ENCODE results near the gene PEX11A.

Gene PEX11A

GRCh38 chr15:89677381-89677780, 13.2 kb downstream of the PEX11A start:
- POLR2A ChIA-PET = interaction anchor here (0.6 kb wide), 1 partner anchor 217 kb away, joined by 3 read pairs; the partner anchor contains the start of gene AP3S2

GRCh38 chr15:89675606-89676005, 14.9 kb downstream of the PEX11A start:
- ChIA-PET CTCF (no interaction called here), POLR2A (interaction anchor here (0.6 to 1.0 kb wide), 2 partner anchors 10 kb away, joined by 3 read pairs; no protein-coding TSS in a partner anchor)
- DNase-seq (ENCODE audit: extremely low spot score) = no peak
- TF ChIP-seq FOXK2 (IDR thresholded peaks at IDR 0.05) (no peak), SP1 (IDR thresholded peaks at IDR 0.05) (no peak), ARNT (IDR thresholded peaks at IDR 0.05) (no peak), PKNOX1 (IDR thresholded peaks at IDR 0.05) (no peak), ELF4 (IDR thresholded peaks at IDR 0.05) (no peak), ZNF384 (IDR thresholded peaks at IDR 0.05) (no peak), CTBP1 (IDR thresholded peaks at IDR 0.05; ENCODE audit: borderline replicate concordance) (no peak), LEF1 (IDR thresholded peaks at IDR 0.05; ENCODE audit: borderline replicate concordance) (no peak), FOXA1 (IDR thresholded peaks at IDR 0.05) (no peak), HDGF (IDR thresholded peaks at IDR 0.05; ENCODE audit: borderline replicate concordance) (no peak), SUZ12 (IDR thresholded peaks at IDR 0.05) (no peak), FOXM1 (IDR thresholded peaks at IDR 0.05; ENCODE audit: borderline replicate concordance) (no peak), TARDBP (IDR thresholded peaks at IDR 0.05) (no peak), BHLHE40 (IDR thresholded peaks at IDR 0.05; ENCODE audit: borderline replicate concordance) (no peak), L3MBTL2 (conservative IDR thresholded peaks at IDR 0.05) (no peak), NFRKB (IDR thresholded peaks at IDR 0.05) (no peak)

More at GRCh38 chr15:89677381-89677780, 13.2 kb downstream of the PEX11A start:
- CTCF ChIA-PET = no interaction called here
- DNase-seq (ENCODE audit: extremely low spot score) = no peak
- TF ChIP-seq FOXM1 (IDR thresholded peaks at IDR 0.05; ENCODE audit: borderline replicate concordance) (no peak), ELF4 (IDR thresholded peaks at IDR 0.05) (no peak)

- no peak for TF ChIP-seq SP1 (IDR thresholded peaks at IDR 0.05)
- TF ChIP-seq SUZ12 (IDR thresholded peaks at IDR 0.05) = no peak
- TF ChIP-seq BHLHE40 (IDR thresholded peaks at IDR 0.05; ENCODE audit: borderline replicate concordance) = no peak
- no peak for TF ChIP-seq ELF4 (IDR thresholded peaks at IDR 0.05)
- TF ChIP-seq TARDBP (IDR thresholded peaks at IDR 0.05) = no peak
- no peak for TF ChIP-seq HDGF (IDR thresholded peaks at IDR 0.05; ENCODE audit: borderline replicate concordance)
- TF ChIP-seq CTBP1 (IDR thresholded peaks at IDR 0.05; ENCODE audit: borderline replicate concordance) = no peak
- no peak for TF ChIP-seq FOXA1 (IDR thresholded peaks at IDR 0.05)
- TF ChIP-seq ZNF384 (IDR thresholded peaks at IDR 0.05) = no peak
- no peak for TF ChIP-seq L3MBTL2 (conservative IDR thresholded peaks at IDR 0.05)
- TF ChIP-seq LEF1 (IDR thresholded peaks at IDR 0.05; ENCODE audit: borderline replicate concordance) = no peak
- no peak for TF ChIP-seq PKNOX1 (IDR thresholded peaks at IDR 0.05)
- no peak for TF ChIP-seq FOXK2 (IDR thresholded peaks at IDR 0.05)
- TF ChIP-seq NFRKB (IDR thresholded peaks at IDR 0.05) = no peak
- TF ChIP-seq FOXM1 (IDR thresholded peaks at IDR 0.05; ENCODE audit: borderline replicate concordance) = no peak
- TF ChIP-seq ARNT (IDR thresholded peaks at IDR 0.05) = no peak
- CTCF ChIA-PET = interaction anchor here (0.7 to 2.1 kb wide), 3 partner anchors 10 to 127 kb away, joined by 3 to 7 read pairs (median 4); no protein-coding TSS in a partner anchor
- no peak for DNase-seq (ENCODE audit: extremely low spot score)
- POLR2A ChIA-PET = interaction anchor here (0.9 to 1.0 kb wide), 2 partner anchors 8 to 11 kb away, joined by 3 read pairs; no protein-coding TSS in a partner anchor
These were observed 16.0 kb downstream of the PEX11A start for GRCh38 chr15:89674526-89674925.

- TF ChIP-seq NFRKB (IDR thresholded peaks at IDR 0.05) (no peak), PKNOX1 (IDR thresholded peaks at IDR 0.05) (peak; percentile 73)
- DNase-seq (ENCODE audit: extremely low spot score) = peak; percentile 87
- CTCF ChIA-PET = interaction anchor here (0.6 to 2.4 kb wide), 7 partner anchors 9 to 202 kb away, joined by 3 to 17 read pairs (median 6); no protein-coding TSS in a partner anchor
- POLR2A ChIA-PET = interaction anchor here (1.0 kb wide), 2 partner anchors 10 to 67 kb away, joined by 4 read pairs; no protein-coding TSS in a partner anchor
These were observed 17.4 kb downstream of the PEX11A start for GRCh38 chr15:89673165-89673512.

- ChIA-PET CTCF (interaction anchor here (0.6 to 2.4 kb wide), 7 partner anchors 8 to 202 kb away, joined by 3 to 17 read pairs (median 6); no protein-coding TSS in a partner anchor), POLR2A (interaction anchor here (1.0 to 1.4 kb wide), 3 partner anchors 10 to 68 kb away, joined by 3 to 4 read pairs (median 4); no protein-coding TSS in a partner anchor)
- no peak for DNase-seq (ENCODE audit: extremely low spot score)
- TF ChIP-seq ZNF384 (IDR thresholded peaks at IDR 0.05) (no peak), FOXA1 (IDR thresholded peaks at IDR 0.05) (no peak), SP1 (IDR thresholded peaks at IDR 0.05) (no peak), PKNOX1 (IDR thresholded peaks at IDR 0.05) (no peak), FOXK2 (IDR thresholded peaks at IDR 0.05) (no peak), NFRKB (IDR thresholded peaks at IDR 0.05) (no peak), HDGF (IDR thresholded peaks at IDR 0.05; ENCODE audit: borderline replicate concordance) (no peak)
These were observed 18.1 kb downstream of the PEX11A start for GRCh38 chr15:89672221-89673164.
